Ramos (cell line): ENCODE data around the gene PHF23.

ENCODE experiments used
- in situ Hi-C: fragments of 300-500 bp; cut with MboI; formaldehyde crosslinking; loops from one replicate; pipeline ENCODE4 v1.14.3; 2022; ENCODE audit warnings: low sequenced_read_pairs; ENCODE audit not compliant: unreplicated experiment

Gene PHF23

GRCh38 chr17:7259555-7259889 is 20.3 kb upstream of the PHF23 start:
- in situ Hi-C loops = no loop called here

DNA sequence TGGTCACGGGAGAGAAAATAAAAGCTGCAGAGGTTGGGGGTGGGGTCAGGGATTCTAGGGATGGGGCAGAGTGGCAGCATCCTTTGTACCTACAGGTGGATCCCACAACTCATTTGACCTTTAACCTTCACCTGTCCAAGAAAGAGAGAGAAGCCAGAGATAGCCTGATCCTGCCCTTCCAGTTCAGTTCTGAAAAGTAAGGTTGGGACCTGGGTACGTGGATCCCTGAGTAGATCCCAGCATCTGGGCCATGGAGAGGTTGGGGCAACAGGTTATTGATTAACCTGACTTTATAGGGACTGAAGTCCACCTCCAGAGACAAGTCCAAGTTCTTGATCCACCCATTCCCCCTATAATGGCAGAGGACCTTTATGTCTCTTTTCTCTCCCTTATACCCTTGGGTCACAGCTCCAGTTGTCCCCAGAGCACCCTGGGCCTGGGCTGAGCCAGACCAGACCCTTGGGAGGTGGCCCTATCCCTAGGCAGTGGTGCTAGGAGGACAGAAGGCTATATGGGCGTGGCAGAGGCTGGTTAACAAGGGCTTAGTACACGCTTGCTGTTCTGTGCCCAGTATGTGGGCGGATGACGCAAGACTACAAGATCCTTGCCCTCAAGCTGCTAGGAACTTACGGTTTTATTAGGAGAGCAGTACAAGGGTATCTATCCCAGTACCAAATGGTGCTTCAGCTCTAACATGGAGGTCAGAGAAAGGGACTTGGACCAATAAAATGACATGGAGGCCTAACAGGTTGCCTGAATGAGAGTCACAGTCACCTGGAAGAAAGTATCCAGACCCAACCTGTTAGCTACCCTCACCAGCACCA is 19.7 kb upstream of the PHF23 start:
- in situ Hi-C loops = no loop called here

DNA sequence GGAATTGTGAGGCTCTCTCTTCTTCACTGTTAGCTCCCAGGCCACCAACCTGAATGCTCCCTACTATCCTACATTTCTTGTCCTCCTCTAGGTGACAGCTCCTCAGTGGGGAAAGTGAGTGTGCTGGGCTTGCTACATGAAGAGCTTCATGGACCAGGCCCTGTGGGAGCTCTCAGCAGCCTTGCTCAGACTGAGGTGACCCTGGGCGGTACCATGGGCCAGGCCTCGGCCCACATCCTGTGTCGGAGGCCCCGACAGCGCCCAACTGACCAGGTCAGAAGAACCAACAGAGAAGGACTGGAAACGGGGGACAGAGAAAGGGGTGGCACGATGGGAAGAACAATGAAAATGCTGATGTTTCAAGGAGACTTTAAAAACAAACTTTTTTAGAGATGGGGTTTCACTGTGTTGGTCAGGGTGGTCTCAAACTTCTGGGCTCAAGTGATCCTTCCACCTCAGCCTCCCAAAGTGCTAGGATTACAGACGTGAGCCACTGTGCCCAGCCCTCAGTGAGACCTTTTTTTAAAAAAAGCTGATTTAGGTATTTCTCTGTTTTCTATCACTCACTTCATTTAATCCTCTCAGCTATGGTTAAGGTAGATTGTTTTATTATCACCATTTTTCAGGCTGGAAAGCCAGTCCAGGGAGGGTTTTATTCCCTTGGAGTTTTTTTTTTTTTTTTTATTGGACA is 17.7 kb upstream of the PHF23 start:
- in situ Hi-C loops = no loop called here

- in situ Hi-C loops = no loop called here
Measured at GRCh38 chr17:7254511-7254910, 15.3 kb upstream of the PHF23 start.

DNA sequence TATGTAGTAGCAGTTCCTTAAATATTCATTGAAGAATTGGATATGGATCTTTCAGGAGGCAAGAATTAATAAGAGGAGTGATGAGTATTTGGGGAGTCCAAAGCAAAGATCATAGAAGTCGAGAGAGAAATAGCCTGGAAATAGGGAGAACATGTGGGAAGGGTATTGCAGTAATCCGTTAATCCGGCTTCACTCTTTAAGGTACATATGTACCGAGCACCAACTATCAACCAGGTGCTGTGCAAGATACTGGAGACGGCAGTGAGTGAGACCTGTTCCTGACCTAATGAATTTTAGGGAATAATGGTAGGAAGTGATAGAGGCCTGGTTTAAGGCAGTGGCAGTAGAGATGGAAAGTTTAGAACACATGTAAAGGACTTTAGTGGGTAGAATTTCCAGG is 13.8 kb upstream of the PHF23 start:
- in situ Hi-C loops = no loop called here

DNA sequence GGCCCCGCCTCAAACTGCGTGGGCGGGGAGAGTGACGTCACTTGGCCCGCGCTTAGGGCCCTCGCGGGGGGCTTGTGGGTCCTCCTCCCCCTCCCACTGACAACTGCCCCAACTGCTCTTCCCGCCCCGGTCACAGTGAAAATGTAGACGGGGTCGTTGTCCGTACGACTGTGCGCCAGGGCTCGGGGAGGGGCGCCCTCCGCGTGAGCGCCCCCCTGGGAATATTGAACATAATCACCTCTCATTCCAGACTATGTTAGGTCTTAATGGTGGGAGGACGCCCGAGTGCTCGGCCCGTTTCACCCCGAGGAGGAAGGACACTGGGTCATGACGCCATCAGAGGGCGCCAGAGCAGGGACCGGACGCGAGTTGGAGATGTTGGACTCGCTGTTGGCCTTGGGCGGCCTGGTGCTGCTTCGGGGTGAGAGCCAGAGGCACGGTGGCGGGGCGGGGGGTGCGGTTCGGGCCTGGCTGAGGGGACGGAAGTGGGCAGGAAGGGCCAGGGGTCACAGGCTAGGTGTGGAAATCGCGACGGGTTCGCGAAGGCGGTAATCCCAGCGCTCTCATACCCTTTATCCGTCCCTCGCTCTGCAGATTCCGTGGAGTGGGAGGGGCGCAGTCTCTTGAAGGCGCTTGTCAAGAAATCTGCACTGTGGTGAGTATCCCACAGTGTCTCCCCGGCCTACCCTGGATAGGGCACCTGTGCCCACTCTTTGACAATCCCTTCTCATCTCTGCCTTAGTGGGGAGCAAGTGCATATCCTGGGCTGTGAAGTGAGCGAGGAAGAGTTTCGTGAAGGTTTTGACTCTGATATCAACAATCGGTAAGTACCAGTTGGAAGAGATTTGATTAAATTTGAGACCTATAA is 13.2 kb upstream of the PHF23 start, which contains the start of gene ELP5:
Gene ELP5 (plus strand): TSS at position 40 of the 868 bp plus-strand sequence. CDS start 336 bp downstream, at position 376.
- in situ Hi-C loops = no loop called here

GRCh38 chr17:7251661-7252175 is 12.5 kb upstream of the PHF23 start, which contains the start of gene CTDNEP1:
Gene CTDNEP1 (minus strand): TSS chr17:7251734. CDS start chr17:7251296, 438 bp downstream.
- in situ Hi-C loops = no loop called here

DNA sequence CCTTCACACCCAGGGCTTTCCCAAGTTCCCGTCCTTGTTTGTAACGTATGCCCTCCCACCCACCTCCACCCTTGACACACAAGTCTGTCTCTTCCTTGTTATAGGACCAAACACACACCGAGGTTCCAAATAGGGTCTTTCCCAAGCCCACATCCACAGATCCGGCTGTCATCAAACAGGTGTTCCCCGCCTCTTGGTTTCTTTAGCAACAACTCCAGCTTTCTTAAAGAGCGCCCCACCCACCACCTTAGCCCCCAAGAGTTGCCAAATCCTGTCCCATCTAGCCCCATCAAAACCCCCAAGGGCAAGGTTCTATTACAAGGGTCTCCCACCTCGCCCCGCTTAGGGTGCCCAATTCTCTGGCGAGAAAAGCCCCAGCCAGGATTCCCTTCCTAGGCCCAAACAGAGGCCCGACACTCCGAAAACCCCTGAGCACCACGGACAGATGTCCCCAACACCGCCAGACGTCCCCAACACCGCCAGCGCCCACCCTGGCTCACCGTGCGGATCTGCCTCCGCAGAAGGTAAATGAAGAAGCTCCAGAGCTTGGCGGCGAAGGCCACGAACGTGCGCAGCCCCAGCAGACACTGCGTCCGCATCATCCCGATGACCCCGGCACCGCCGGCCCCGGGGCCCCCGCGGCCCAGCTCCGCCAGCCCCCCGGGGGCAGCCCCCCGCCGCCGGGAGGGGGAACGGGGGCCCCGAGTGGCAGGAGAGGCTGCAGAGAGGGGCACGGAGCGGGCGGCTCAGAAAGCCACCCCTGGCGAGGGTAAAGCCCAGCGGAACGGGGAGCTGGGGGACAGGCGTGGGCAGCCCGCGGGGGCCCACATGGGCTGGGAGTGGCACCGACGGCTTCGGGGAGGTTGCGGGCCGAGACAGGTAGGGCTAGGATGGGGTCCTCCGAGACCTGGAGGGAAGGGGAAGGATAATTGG is 11.7 kb upstream of the PHF23 start:
- in situ Hi-C loops = no loop called here

- in situ Hi-C loops = loop anchor here (25.0 kb wide), 1 partner anchor 587 kb away; the partner anchor contains the start of gene KDM6B
Measured at GRCh38 chr17:7249830-7250229, 10.6 kb upstream of the PHF23 start.

DNA sequence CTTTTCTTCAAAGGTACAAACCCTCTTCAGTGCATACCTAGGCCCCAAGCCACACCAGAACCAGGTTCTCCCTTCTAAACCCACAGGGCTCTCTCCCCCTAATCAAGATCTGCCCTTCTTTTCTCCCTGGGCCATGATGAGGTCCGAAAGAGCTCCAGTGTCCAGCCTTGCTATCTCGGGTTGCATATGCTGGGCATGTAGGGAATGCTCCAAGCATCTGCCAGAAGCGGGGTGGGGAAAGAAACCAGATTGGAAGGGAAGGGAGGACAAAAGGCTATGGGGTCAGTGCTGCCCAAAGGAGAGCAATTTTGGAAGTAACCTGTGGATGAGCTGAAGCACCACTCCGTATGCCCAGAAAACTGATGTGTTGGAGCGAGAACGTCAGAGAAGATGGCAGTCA is 10.0 kb upstream of the PHF23 start:
- in situ Hi-C loops = loop anchor here (25.0 kb wide), 1 partner anchor 588 kb away; the partner anchor contains the start of gene KDM6B

DNA sequence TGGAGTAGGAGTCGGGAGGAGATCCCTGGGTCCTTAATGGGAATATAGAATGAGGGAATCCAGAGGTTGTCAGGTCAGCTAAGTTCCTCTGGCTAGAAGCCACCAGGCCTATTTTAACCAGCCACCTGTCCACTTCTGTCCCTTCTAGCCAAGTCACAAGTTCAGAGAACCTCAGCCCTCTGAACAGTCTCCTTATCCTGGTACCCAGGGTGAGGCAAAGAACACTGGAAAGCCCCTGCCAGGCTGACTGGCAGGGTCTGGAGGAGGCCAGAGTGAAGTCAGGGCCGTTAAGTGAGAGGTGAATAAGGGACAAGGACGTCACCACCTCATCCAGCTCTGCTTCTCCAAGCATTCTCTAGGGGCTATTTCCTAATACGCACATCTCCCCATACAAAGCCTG is 9.5 kb upstream of the PHF23 start:
- in situ Hi-C loops = loop anchor here (25.0 kb wide), 1 partner anchor 589 kb away; the partner anchor contains the start of gene KDM6B

GRCh38 chr17:7246779-7247178 is 7.5 kb upstream of the PHF23 start:
- in situ Hi-C loops = loop anchor here (25.0 kb wide), 1 partner anchor 591 kb away; the partner anchor contains the start of gene KDM6B

GRCh38 chr17:7243838-7244237 is 4.6 kb upstream of the PHF23 start:
- in situ Hi-C loops = loop anchor here (25.0 kb wide), 1 partner anchor 593 kb away; the partner anchor contains the start of gene KDM6B

DNA sequence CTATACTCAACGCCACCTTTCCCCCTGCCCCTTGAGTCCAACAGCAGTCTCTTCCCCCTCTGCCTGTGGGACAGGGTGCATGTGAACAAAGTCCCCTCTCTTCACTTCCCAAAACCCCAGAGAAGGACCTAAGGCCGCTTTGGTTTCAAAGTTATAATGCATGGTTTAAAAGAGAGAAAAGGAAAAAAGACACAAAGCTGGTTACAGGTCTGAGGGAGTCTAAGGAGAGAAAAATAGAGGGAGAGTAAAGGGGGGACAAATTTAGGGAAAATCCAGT is 4.1 kb upstream of the PHF23 start:
- in situ Hi-C loops = loop anchor here (25.0 kb wide), 1 partner anchor 594 kb away; the partner anchor contains the start of gene KDM6B

DNA sequence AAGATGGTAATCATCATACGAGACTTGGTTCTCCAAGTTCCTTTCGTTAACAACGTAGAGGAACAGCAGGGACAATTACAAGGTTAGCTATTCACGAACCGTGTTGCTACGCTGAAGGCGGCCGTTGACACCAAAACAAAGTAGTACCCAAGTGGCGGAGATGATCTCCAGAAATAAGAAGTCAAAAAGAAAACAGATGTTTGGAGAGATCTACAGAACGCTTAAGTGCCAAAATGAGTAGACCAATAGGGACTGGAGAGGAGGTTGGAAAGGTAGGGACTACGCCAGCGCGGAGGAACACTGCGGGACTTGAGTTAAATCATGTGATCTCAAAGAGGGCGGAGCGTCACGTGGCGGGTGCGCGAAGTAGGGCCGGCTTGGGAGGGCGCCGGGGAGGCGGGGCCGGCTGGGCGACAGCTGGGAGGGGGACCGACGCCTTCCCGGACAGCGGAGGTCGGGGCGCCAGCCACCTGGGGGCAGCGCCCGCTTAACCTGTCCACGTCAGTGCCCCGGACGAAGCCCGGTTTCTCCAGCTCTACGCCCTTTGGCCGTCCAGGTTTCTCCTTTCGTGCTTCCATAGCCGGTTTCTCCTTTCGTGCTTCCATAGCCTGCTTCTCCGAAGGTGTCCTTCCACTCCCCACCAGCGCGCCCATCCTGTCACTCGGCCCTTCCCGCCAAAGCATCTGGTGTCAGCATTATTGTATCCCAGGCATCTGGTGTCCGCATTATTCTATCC is 3.6 kb upstream of the PHF23 start:
- in situ Hi-C loops = loop anchor here (25.0 kb wide), 1 partner anchor 594 kb away; the partner anchor contains the start of gene KDM6B

DNA sequence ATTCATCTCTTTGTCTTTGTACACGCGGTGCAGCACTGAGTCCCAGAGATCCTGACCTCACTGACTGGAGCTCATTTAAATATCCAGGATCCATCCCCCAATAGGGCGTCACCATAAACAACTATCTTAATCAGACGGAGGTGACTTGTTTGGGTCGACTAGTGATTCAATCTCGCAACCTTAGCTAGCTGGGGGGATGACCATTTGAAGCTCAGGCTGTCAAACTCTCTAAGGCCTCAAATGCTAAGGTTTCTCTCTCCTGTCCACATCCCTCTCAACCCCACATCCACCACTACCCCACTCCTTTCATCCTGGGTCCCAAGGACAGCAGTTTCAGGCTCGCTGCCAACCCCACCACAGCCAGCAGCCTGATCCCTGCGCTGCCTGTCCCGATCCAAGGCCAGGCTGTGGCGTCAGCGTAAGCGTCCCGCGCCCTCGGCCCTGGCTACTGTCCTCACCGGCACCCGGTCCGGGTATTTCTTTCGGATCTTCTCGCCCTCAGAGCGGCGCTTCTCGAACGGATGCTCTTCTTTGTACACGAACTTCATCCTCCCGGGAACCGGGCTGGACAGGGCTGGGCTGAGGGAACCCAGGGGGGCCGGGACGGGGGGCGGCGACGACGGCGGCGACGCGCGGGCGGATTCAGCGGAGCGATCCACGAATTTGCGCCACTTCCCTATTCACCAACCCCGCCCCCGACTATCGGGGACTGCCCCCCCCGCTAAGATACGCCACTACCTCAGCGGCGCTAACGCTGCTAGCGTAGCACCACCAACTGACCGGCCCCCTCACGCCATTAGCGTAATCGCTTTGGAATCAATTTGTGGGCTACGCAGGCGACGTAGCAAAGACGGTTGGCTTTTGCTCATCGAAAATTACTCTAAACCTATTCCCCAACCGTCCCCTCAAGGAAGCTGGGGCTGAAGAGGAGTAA is 2.8 kb upstream of the PHF23 start, which contains the start of gene GABARAP:
Gene GABARAP (minus strand): TSS at position 667 of the 934 bp plus-strand sequence. CDS start 119 bp downstream, at position 548.
- in situ Hi-C loops = loop anchor here (25.0 kb wide), 1 partner anchor 595 kb away; the partner anchor contains the start of gene KDM6B
